BJ (cell line): ENCODE measurements around the gene PLEKHO2. TPM values are rescaled to one million over a fixed set of nuclear protein-coding genes. Genes with fewer than 3 reads are reported as not detected.

Source experiments
- CTCF ChIA-PET: fragments of 350-600 bp; formaldehyde crosslinking; extraction: SDS; loops from one replicate; lab custom pipeline; 2021; ENCODE audit warnings: antibody characterized with exemption, inconsistent platforms; lab: Yijun Ruan, JAX
- POLR2A ChIA-PET: fragments of 300-600 bp; sonication (Branson Sonifier 250); formaldehyde crosslinking; extraction: SDS; loops from one replicate; lab custom pipeline; 2021; ENCODE audit warnings: antibody characterized with exemption; lab: Charles Lee
- DNase-seq: peaks from one replicate; pipeline ENCODE4 v3.0.0-alpha.2; 2011; ENCODE audit warnings: low read depth
- H3K27me3 ChIP-seq: 2 replicates; pipeline ENCODE4 v1.6.0; 2011; ENCODE audit warnings: low read length; ENCODE audit not compliant: control insufficient read depth, insufficient read depth
- H3K36me3 ChIP-seq: 2 replicates; pipeline ENCODE4 v1.5.1; 2011; ENCODE audit warnings: low read length; ENCODE audit not compliant: control insufficient read depth, insufficient read depth
- H3K4me3 ChIP-seq: 2 replicates; pipeline ENCODE4 v1.5.1; 2011; ENCODE audit warnings: low read depth, mild to moderate bottlenecking, control low read depth, low read length
- polyA plus RNA-seq: library from polyadenylated mRNA; depleted of rRNA; stranded (reverse); fragments of >200 nt; gene quantifications from 2 replicates; pipeline ENCODE4 v1.2.3, GENCODE V29; 2011
- TF ChIP-seq, protein P1 (sequence below): IDR thresholded peaks from 2 replicates; pipeline ENCODE4 v1.5.1; 2011; ENCODE audit warnings: low read depth, mild to moderate bottlenecking, control low read depth, inconsistent platforms, low read length, moderate library complexity; ENCODE audit not compliant: insufficient read depth

PLEKHO2 gene
- polyA plus RNA-seq, 1 experiment = 33.6 TPM

DNA sequence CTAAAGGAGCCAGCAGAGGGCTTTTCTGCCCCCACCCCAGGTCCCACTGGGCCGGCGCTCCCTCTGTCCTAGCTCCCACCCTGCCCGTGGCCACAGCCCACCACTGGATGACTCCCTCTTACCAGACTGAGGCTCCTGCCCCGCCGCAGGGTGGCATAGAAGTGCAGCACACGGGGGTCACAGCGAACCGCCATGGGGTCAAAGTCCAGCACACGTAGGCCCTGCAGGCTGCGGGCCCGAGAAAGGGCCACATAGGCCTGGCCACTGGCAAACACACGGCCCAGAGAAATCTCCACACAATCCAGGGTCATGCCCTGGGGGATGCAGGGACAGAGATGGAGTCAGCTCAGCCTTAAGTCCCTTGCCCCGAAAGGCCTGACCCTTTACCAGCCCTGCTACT is 25.3 kb upstream of the PLEKHO2 start:
- no peak overlapping the region for H3K4me3 ChIP-seq
- DNase-seq = no peak
- peaks cover 10% of the 10 kb centered on the region for H3K36me3 ChIP-seq
- ChIA-PET POLR2A (no interaction called here), CTCF (interaction anchor here (1.2 to 21.1 kb wide), 2 partner anchors 78 to 89 kb away, joined by 4 to 416 read pairs; no protein-coding TSS in a partner anchor)
- TF ChIP-seq, protein P1, sequence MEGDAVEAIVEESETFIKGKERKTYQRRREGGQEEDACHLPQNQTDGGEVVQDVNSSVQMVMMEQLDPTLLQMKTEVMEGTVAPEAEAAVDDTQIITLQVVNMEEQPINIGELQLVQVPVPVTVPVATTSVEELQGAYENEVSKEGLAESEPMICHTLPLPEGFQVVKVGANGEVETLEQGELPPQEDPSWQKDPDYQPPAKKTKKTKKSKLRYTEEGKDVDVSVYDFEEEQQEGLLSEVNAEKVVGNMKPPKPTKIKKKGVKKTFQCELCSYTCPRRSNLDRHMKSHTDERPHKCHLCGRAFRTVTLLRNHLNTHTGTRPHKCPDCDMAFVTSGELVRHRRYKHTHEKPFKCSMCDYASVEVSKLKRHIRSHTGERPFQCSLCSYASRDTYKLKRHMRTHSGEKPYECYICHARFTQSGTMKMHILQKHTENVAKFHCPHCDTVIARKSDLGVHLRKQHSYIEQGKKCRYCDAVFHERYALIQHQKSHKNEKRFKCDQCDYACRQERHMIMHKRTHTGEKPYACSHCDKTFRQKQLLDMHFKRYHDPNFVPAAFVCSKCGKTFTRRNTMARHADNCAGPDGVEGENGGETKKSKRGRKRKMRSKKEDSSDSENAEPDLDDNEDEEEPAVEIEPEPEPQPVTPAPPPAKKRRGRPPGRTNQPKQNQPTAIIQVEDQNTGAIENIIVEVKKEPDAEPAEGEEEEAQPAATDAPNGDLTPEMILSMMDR = no peak
- H3K27me3 ChIP-seq = no peaks in the 10 kb centered on the region

DNA sequence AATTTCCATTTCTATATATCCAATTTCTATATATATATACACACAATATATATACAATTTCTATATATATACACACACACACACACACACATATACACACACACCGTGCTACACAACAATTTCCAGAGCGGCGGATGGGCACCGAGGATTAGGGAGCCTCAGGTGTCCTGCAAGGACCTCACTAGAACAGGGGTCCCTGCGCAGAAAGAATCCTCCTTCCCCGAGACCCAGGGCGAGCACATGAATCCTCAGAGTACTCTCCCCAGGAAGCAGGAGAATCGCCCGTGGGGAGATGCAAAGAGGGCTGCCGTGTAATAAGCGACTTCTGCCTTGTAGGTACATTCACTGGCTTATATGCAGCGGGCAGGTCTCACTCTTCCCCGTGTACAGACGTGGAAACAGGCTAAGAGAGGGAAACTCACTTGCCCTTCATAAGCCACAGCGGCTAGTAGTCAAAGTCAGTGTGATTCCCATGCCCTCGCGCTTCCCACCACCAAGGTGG is 16.7 kb upstream of the PLEKHO2 start:
- Histone ChIP-seq H3K36me3 (peaks cover under 1% of the 10 kb centered on the region; the same call in 1 of the 2 replicates), H3K27me3 (no peaks in the 10 kb centered on the region), H3K4me3 (peak overlapping the region; percentile 54)
- TF ChIP-seq, protein P1 = no peak
- CTCF ChIA-PET = interaction anchor here (0.7 kb wide), 1 partner anchor 97 kb away, joined by 3 read pairs; no protein-coding TSS in a partner anchor
- POLR2A ChIA-PET = interaction anchor here (0.5 kb wide), 2 partner anchors 52 to 158 kb away, joined by 3 to 5 read pairs; no protein-coding TSS in a partner anchor
- no peak for DNase-seq

DNA sequence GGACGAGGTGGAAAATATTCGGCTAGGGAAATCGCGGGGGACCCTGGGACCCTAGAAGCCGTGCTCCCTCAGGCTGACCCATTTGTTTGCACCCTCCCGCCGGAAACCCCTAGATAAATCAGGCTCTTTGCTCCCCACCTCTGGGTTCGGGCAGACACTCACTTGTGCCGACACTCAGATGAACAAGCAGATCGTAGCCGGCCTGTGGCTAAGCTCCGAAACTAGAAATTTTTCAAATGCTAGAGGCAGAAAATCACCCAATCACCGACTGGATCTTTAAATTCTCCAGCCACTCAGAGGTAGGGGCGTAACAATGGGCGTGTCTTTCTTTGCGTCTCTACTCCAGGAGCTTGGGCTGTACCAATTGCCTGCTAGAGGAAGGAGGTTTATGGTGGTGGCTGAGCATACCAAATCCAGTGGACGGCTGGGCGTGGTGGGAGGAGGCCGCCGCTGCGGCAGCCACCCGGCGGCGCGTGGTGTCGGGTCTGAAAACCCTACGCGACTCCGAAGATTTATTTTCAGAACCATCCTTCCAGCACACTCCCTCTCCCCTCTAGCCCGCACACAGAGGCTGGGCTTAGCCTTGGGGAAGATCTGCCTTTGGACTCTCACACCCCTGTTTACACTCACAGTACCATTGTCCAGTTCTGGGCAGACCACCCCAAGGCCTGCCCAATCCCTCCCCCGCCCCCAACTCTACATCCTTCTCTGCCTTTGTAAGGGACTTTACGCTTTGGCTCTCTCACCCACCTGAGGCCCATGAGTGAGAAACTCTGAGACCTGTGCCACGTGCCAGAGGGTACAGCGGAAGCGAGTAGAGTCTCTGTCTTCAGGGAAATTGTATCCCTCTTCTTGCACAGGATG is 16.1 kb upstream of the PLEKHO2 start, which contains the start of gene PIF1:
TSS of gene PIF1 (minus strand) at position 217 of the 864 bp plus-strand sequence. CDS start 1,312 bp downstream, outside the sequence.
- ChIA-PET CTCF (interaction anchor here (0.6 to 1.2 kb wide), 5 partner anchors 10 to 121 kb away, joined by 3 to 4 read pairs (median 3); no protein-coding TSS in a partner anchor), POLR2A (interaction anchor here (0.5 to 0.6 kb wide), 3 partner anchors 16 to 158 kb away, joined by 3 to 5 read pairs (median 4); partner anchors contain the start of gene PLEKHO2)
- DNase-seq = peak; percentile 93
- Histone ChIP-seq H3K36me3 (no peaks in the 10 kb centered on the region; the same call in 1 of the 2 replicates), H3K27me3 (no peaks in the 10 kb centered on the region), H3K4me3 (peak within 1 kb of the TSS; percentile 54)
- TF ChIP-seq, protein P1 = 0 out of 2 replicates have a peak, but pooled peaks have one; percentile 4

DNA sequence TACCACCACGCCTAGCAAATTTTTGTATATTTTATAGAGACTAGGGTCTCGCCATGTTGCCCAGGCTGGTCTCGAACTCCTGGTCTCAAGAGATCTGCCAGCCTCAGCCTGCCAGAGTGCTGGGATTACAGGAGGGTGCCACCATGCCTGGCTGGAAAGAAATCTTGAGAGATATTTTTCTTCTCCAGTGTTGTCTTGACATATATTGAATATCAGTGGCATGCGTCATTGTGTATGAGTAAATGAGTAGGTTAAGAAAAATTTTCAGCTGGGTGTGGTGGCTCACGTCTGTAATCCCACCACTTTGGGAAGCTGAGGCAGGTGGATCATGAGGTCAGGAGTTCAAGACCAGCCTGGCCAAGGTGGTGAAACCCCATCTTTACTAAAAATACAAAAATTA is 12.7 kb upstream of the PLEKHO2 start:
- ChIA-PET POLR2A (no interaction called here), CTCF (no interaction called here)
- H3K27me3 ChIP-seq = no peaks in the 10 kb centered on the region
- DNase-seq = no peak
- TF ChIP-seq, protein P1 = no peak
- no peaks in the 10 kb centered on the region for H3K36me3 ChIP-seq
- H3K4me3 ChIP-seq = no peak overlapping the region

DNA sequence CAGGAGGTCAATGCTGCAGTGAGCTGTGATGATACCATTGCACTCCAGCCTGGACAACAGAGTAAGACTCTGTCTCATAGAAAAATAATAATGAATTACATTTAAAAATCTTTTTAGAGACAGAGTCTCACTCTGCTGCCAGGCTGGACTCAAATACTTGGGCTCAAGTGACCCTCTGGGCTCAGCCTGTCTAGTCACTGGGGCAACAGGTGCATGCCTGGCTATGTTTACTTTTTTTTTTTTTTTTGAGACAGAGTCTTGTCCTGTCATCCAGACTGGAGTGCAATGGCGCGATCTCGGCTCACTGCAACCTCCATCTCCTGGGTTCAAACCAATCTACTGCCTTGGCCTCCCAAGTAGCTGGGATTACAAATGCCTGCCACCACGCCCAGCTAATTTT is 8.0 kb upstream of the PLEKHO2 start:
- no peaks in the 10 kb centered on the region for H3K27me3 ChIP-seq
- ChIA-PET POLR2A (no interaction called here), CTCF (interaction anchor here (1.3 kb wide), 1 partner anchor 103 kb away, joined by 4 read pairs; no protein-coding TSS in a partner anchor)
- TF ChIP-seq, protein P1 = no peak
- no peak for DNase-seq
- no peak overlapping the region for H3K4me3 ChIP-seq
- no peaks in the 10 kb centered on the region for H3K36me3 ChIP-seq
